GM23338 (cell line): Measurements from ENCODE around the gene LY86. TPM values are rescaled to one million over a fixed set of nuclear protein-coding genes. Genes with fewer than 3 reads are reported as not detected.

ENCODE experiments used
- ATAC-seq: fragments of 200-7000 bp; cut with Tn5 transposase; 3 replicates; pipeline ENCODE4 v1.9.1; 2020
- DNase-seq: peaks from one replicate; pipeline ENCODE4 v3.0.0-alpha.2; 2015; ENCODE audit warnings: low spot score
- H2AFZ ChIP-seq: fragments of 200-600 bp; sonication (generic); 2 replicates; pipeline ENCODE4 v1.8.0; 2016; ENCODE audit warnings: antibody characterized with exemption, mild to moderate bottlenecking, moderate library complexity
- H3F3A ChIP-seq: fragments of 200-600 bp; sonication (generic); replicated peaks from 2 replicates; pipeline ENCODE4 v1.8.0; 2017; ENCODE audit warnings: antibody characterized with exemption, mixed run types, low read depth
- H3K27ac ChIP-seq: fragments of 200-600 bp; sonication (generic); 2 replicates; pipeline ENCODE4 v1.6.1; 2016; ENCODE audit warnings: low read depth
- H3K27me3 ChIP-seq: fragments of 200-600 bp; sonication (generic); 2 replicates; pipeline ENCODE4 v1.8.0; 2016; ENCODE audit warnings: mild to moderate bottlenecking, mixed run types, moderate library complexity; ENCODE audit not compliant: insufficient read depth
- H3K36me3 ChIP-seq: fragments of 200-600 bp; sonication (generic); 2 replicates; pipeline ENCODE4 v1.8.0; 2016; ENCODE audit warnings: mild to moderate bottlenecking; ENCODE audit not compliant: insufficient read depth
- H3K4me1 ChIP-seq: fragments of 200-600 bp; sonication (generic); 2 replicates; pipeline ENCODE4 v1.8.0; 2016; ENCODE audit warnings: mild to moderate bottlenecking, moderate library complexity; ENCODE audit not compliant: insufficient read depth
- H3K4me2 ChIP-seq: fragments of 200-600 bp; sonication (generic); 2 replicates; pipeline ENCODE4 v1.7.1; 2017; ENCODE audit warnings: mixed run types
- H3K4me3 ChIP-seq: fragments of 200-600 bp; sonication (generic); 2 replicates; pipeline ENCODE4 v1.6.1; 2016; ENCODE audit warnings: mixed run types
- H3K79me2 ChIP-seq: fragments of 200-600 bp; sonication (generic); replicated peaks from 2 replicates; pipeline ENCODE4 v1.8.0; 2017; ENCODE audit warnings: mild to moderate bottlenecking; ENCODE audit not compliant: insufficient read depth
- H3K9me2 ChIP-seq: fragments of 200-600 bp; sonication (generic); 2 replicates; pipeline ENCODE4 v1.8.0; 2017; ENCODE audit not compliant: insufficient read depth
- H4K20me1 ChIP-seq: fragments of 200-600 bp; sonication (generic); replicated peaks from 2 replicates; pipeline ENCODE4 v1.8.0; 2017; ENCODE audit warnings: mild to moderate bottlenecking; ENCODE audit not compliant: insufficient read depth
- H3K27ac Mint-ChIP-seq: 2 replicates; pipeline ENCODE4 v1.8.0; 2020; ENCODE audit warnings: inconsistent platforms, mild to moderate bottlenecking, moderate library complexity, mixed read lengths
- H3K27me3 Mint-ChIP-seq: 3 replicates; pipeline ENCODE4 v1.8.0; 2022; ENCODE audit warnings: low read depth, mild to moderate bottlenecking, moderate library complexity, mixed read lengths, inconsistent platforms; ENCODE audit not compliant: insufficient read depth, poor library complexity
- H3K36me3 Mint-ChIP-seq: 3 replicates; pipeline ENCODE4 v1.8.0; 2021; ENCODE audit warnings: low read depth, mild to moderate bottlenecking, inconsistent platforms, moderate library complexity, mixed read lengths
- H3K4me1 Mint-ChIP-seq: 3 replicates; pipeline ENCODE4 v1.8.0; 2020; ENCODE audit warnings: mild to moderate bottlenecking, inconsistent platforms, mixed read lengths
- H3K4me3 Mint-ChIP-seq: 3 replicates; pipeline ENCODE4 v1.8.0; 2021; ENCODE audit warnings: moderate library complexity, mild to moderate bottlenecking, inconsistent platforms, mixed read lengths
- H3K9me3 Mint-ChIP-seq: 3 replicates; pipeline ENCODE4 v1.8.0; 2020; ENCODE audit warnings: moderate library complexity, mild to moderate bottlenecking, inconsistent platforms, mixed read lengths
- CTCF ChIP-seq, 2 experiments: fragments of 200-600 bp in 1 of 2; sonication (generic) in 1 of 2; conservative IDR thresholded peaks; 2 replicates each; pipeline versions ENCODE4 v1.5.1 to v1.6.1; 2016 to 2017; ENCODE audit warnings: antibody characterized with exemption in 2 of 2, low read depth in 2 of 2, mild to moderate bottlenecking in 2 of 2, moderate library complexity in 1 of 2
- EZH2 ChIP-seq: fragments of 200-600 bp; sonication (generic); IDR thresholded peaks from one replicate; pipeline ENCODE4 v1.8.0; 2017; ENCODE audit warnings: antibody characterized with exemption, mild to moderate bottlenecking, low read depth; ENCODE audit not compliant: unreplicated experiment
- JUNB ChIP-seq: IDR thresholded peaks from one replicate; pipeline ENCODE4 v1.6.1; 2016; ENCODE audit warnings: antibody characterized with exemption; ENCODE audit not compliant: unreplicated experiment
- NANOG ChIP-seq: IDR thresholded peaks from 2 replicates; pipeline ENCODE4 v1.6.1; 2016; ENCODE audit warnings: antibody characterized with exemption, borderline replicate concordance
- POLR2AphosphoS5 ChIP-seq: IDR thresholded peaks from 2 replicates; pipeline ENCODE4 v1.6.1; 2016; ENCODE audit warnings: antibody characterized with exemption, low read depth
- STAT1 ChIP-seq: IDR thresholded peaks from one replicate; pipeline ENCODE4 v1.6.1; 2016; ENCODE audit warnings: antibody characterized with exemption; ENCODE audit not compliant: unreplicated experiment
- polyA plus RNA-seq: library from polyadenylated mRNA; unstranded; fragments of >200 nt; fragmentation: Nextera tagmentation; extraction: Ambion mirVana; gene quantifications from 2 replicates; pipeline ENCODE4 v1.2.1, GENCODE V29; 2016
- total RNA-seq: library from RNA; depleted of rRNA; stranded (reverse); fragments of >200 nt; shearing (Covaris generic); gene quantifications from 2 replicates; pipeline ENCODE4 v1.2.3, GENCODE V29; 2014
- TF ChIP-seq, protein P1 (sequence below): fragments of 250-450 bp; sonication (Bioruptor Pico); IDR thresholded peaks from 2 replicates; pipeline ENCODE4 v1.5.0; 2020; ENCODE audit warnings: mild to moderate bottlenecking, moderate library complexity

The LY86 gene
- total and polyA plus RNA-seq, 2 experiments from 2014 or later = 0.29 TPM; not detected in 1

- TF ChIP-seq POLR2AphosphoS5 (no peak), JUNB (no peak), EZH2 (no peak), NANOG (no peak), CTCF (conservative IDR thresholded peaks at IDR 0.05; ENCODE audit: low read depth in 2 of 2) (no peak), STAT1 (no peak)
- TF ChIP-seq, protein P1, sequence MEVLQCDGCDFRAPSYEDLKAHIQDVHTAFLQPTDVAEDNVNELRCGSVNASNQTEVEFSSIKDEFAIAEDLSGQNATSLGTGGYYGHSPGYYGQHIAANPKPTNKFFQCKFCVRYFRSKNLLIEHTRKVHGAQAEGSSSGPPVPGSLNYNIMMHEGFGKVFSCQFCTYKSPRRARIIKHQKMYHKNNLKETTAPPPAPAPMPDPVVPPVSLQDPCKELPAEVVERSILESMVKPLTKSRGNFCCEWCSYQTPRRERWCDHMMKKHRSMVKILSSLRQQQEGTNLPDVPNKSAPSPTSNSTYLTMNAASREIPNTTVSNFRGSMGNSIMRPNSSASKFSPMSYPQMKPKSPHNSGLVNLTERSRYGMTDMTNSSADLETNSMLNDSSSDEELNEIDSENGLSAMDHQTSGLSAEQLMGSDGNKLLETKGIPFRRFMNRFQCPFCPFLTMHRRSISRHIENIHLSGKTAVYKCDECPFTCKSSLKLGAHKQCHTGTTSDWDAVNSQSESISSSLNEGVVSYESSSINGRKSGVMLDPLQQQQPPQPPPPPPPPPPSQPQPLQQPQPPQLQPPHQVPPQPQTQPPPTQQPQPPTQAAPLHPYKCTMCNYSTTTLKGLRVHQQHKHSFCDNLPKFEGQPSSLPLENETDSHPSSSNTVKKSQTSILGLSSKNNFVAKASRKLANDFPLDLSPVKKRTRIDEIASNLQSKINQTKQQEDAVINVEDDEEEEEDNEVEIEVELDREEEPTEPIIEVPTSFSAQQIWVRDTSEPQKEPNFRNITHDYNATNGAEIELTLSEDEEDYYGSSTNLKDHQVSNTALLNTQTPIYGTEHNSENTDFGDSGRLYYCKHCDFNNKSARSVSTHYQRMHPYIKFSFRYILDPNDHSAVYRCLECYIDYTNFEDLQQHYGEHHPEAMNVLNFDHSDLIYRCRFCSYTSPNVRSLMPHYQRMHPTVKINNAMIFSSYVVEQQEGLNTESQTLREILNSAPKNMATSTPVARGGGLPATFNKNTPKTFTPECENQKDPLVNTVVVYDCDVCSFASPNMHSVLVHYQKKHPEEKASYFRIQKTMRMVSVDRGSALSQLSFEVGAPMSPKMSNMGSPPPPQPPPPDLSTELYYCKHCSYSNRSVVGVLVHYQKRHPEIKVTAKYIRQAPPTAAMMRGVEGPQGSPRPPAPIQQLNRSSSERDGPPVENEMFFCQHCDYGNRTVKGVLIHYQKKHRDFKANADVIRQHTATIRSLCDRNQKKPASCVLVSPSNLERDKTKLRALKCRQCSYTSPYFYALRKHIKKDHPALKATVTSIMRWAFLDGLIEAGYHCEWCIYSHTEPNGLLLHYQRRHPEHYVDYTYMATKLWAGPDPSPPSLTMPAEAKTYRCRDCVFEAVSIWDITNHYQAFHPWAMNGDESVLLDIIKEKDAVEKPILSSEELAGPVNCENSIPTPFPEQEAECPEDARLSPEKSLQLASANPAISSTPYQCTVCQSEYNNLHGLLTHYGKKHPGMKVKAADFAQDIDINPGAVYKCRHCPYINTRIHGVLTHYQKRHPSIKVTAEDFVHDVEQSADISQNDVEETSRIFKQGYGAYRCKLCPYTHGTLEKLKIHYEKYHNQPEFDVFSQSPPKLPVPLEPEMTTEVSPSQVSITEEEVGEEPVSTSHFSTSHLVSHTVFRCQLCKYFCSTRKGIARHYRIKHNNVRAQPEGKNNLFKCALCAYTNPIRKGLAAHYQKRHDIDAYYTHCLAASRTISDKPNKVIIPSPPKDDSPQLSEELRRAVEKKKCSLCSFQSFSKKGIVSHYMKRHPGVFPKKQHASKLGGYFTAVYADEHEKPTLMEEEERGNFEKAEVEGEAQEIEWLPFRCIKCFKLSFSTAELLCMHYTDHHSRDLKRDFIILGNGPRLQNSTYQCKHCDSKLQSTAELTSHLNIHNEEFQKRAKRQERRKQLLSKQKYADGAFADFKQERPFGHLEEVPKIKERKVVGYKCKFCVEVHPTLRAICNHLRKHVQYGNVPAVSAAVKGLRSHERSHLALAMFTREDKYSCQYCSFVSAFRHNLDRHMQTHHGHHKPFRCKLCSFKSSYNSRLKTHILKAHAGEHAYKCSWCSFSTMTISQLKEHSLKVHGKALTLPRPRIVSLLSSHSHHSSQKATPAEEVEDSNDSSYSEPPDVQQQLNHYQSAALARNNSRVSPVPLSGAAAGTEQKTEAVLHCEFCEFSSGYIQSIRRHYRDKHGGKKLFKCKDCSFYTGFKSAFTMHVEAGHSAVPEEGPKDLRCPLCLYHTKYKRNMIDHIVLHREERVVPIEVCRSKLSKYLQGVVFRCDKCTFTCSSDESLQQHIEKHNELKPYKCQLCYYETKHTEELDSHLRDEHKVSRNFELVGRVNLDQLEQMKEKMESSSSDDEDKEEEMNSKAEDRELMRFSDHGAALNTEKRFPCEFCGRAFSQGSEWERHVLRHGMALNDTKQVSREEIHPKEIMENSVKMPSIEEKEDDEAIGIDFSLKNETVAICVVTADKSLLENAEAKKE = no peak
- DNase-seq (no peak), ATAC-seq (no peak)
- Histone ChIP-seq H3K27ac (no peak overlapping the region), H3K79me2 (no peaks in the 10 kb centered on the region), H4K20me1 (no peaks in the 10 kb centered on the region), H3K27me3 (no peaks in the 10 kb centered on the region), H3K4me2 (no peak overlapping the region), H3F3A (no peaks in the 10 kb centered on the region), H3K4me3 (no peak overlapping the region), H3K9me2 (no peaks in the 10 kb centered on the region), H3K36me3 (no peaks in the 10 kb centered on the region), H3K4me1 (no peaks in the 10 kb centered on the region), H2AFZ (no peak overlapping the region)
- H3K4me3 Mint-ChIP-seq = no peak overlapping the region
- peaks cover 4% of the 10 kb centered on the region; the same call in 2 of the 3 replicates for H3K9me3 Mint-ChIP-seq
- H3K27me3 Mint-ChIP-seq = peaks cover 3% of the 10 kb centered on the region
- H3K36me3 Mint-ChIP-seq = no peaks in the 10 kb centered on the region
- H3K4me1 Mint-ChIP-seq = no peaks in the 10 kb centered on the region
- H3K27ac Mint-ChIP-seq = no peak overlapping the region
Observed at GRCh38 chr6:6570929-6571671, 17.4 kb upstream of the LY86 start.
